GM21717 (cell line): ENCODE results near the gene C11orf91.
"Not testable (repeated sequence)": the region's sequence is repeated elsewhere in the genome, so short reads cannot be mapped to it uniquely, and the experiment has no call there.

Source experiments
- ATAC-seq: cut with Tn5 transposase; IDR thresholded peaks from one replicate; pipeline ENCODE4 v1.9.1; 2021; ENCODE audit warnings: mild to moderate bottlenecking, moderate library complexity; ENCODE audit not compliant: unreplicated experiment

Gene C11orf91

GRCh38 chr11:33722590-33723234, 22.1 kb upstream of the C11orf91 start:
- peak; percentile 77 for ATAC-seq

- ATAC-seq: no peak
Observed at GRCh38 chr11:33721984-33722383, 21.4 kb upstream of the C11orf91 start.

GRCh38 chr11:33721426-33721825, 20.8 kb upstream of the C11orf91 start:
- no peak for ATAC-seq

- no peak for ATAC-seq
Observed at GRCh38 chr11:33719587-33719986, 19.0 kb upstream of the C11orf91 start.

GRCh38 chr11:33718440-33718839, 17.8 kb upstream of the C11orf91 start:
- no peak for ATAC-seq

GRCh38 chr11:33716243-33716642, 15.6 kb upstream of the C11orf91 start:
- no peak for ATAC-seq

- no peak for ATAC-seq
Observed at GRCh38 chr11:33713856-33714398, 13.3 kb upstream of the C11orf91 start.

GRCh38 chr11:33713151-33713855, 12.7 kb upstream of the C11orf91 start:
- no peak for ATAC-seq

GRCh38 chr11:33712436-33712835, 11.8 kb upstream of the C11orf91 start:
- ATAC-seq: no peak

GRCh38 chr11:33709466-33709865, 8.8 kb upstream of the C11orf91 start:
- no peak for ATAC-seq

- no peak for ATAC-seq
Observed at GRCh38 chr11:33708985-33709384, 8.4 kb upstream of the C11orf91 start.

- not testable (repeated sequence) for ATAC-seq
Observed at GRCh38 chr11:33707831-33708230, 7.2 kb upstream of the C11orf91 start.

GRCh38 chr11:33706966-33707365, 6.3 kb upstream of the C11orf91 start:
- ATAC-seq: no peak

GRCh38 chr11:33706546-33706945, 5.9 kb upstream of the C11orf91 start:
- ATAC-seq: no peak

- ATAC-seq: no peak
Observed at GRCh38 chr11:33704240-33705002, 3.8 kb upstream of the C11orf91 start.

GRCh38 chr11:33703788-33704187, 3.2 kb upstream of the C11orf91 start:
- ATAC-seq: no peak

- no peak for ATAC-seq
Observed at GRCh38 chr11:33703234-33703633, 2.6 kb upstream of the C11orf91 start.

GRCh38 chr11:33701302-33702230, 940 bp upstream of the C11orf91 start:
- ATAC-seq: no peak

GRCh38 chr11:33700063-33700501, 544 bp downstream of the C11orf91 start:
- ATAC-seq: no peak

GRCh38 chr11:33699515-33700062, 1.0 kb downstream of the C11orf91 start:
- no peak for ATAC-seq
